Neural progenitor cell (in vitro differentiated cells): ENCODE measurements around the gene PRDX5.

Experiments
- EZH2 ChIP-seq: fragments of 200-600 bp; sonication (generic); IDR thresholded peaks from 2 replicates; pipeline ENCODE4 v1.6.1; 2017; ENCODE audit warnings: antibody characterized with exemption, mild to moderate bottlenecking, moderate library complexity
- TF ChIP-seq, protein P1 (sequence below): fragments of 200-600 bp; sonication (generic); IDR thresholded peaks from 2 replicates; pipeline ENCODE4 v1.5.1; 2017; ENCODE audit warnings: antibody characterized with exemption, mild to moderate bottlenecking

DNA sequence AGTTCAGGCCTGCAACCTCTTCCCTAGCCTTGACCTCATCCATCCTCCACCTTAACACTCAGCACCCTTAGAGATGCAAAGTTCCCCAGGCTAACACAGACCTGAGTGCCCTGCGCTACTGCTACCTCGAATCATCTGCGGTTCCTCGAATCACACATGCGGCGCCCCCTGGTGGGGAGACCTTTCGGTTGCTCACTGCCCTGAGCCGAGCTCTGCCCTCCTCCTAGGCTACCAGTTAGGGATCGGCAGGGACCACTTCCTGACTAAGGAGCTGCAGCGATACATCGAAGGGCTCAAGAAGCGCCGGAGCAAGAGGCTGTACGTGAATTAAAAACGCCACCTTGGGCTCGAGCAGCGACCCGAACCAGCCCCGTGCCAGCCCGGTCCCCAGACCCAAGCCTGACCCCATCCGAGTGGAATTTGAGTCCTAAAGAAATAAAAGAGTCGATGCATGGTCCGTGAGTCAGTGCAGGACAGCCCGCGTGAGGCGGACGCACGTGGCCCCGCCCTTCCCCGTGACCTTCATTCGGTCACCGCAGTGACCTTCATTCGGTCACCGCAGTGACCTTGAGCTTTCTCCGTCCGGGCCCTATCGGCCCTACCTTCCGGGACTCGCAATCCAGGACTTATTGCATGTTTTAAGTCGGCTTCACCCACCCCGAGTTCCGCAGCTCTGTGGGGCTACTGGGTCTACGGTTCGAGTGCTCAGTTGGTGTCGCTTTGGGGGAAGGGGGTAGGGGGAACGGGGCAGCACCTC is 13.4 kb upstream of the PRDX5 start:
- no peak for TF ChIP-seq EZH2
- TF ChIP-seq, protein P1, sequence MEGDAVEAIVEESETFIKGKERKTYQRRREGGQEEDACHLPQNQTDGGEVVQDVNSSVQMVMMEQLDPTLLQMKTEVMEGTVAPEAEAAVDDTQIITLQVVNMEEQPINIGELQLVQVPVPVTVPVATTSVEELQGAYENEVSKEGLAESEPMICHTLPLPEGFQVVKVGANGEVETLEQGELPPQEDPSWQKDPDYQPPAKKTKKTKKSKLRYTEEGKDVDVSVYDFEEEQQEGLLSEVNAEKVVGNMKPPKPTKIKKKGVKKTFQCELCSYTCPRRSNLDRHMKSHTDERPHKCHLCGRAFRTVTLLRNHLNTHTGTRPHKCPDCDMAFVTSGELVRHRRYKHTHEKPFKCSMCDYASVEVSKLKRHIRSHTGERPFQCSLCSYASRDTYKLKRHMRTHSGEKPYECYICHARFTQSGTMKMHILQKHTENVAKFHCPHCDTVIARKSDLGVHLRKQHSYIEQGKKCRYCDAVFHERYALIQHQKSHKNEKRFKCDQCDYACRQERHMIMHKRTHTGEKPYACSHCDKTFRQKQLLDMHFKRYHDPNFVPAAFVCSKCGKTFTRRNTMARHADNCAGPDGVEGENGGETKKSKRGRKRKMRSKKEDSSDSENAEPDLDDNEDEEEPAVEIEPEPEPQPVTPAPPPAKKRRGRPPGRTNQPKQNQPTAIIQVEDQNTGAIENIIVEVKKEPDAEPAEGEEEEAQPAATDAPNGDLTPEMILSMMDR, result peak; percentile 96
